Activated CD4-positive, alpha-beta memory T cell treated with anti-CD3 and anti-CD28 coated beads, Interleukin-2, amount 10 ng/mL, durations not matched to agents 7 days and 5 days (primary cell): Measurements from ENCODE around the gene RTL10. TPM values are rescaled to one million over a fixed set of nuclear protein-coding genes. Genes with fewer than 3 reads are reported as not detected.

Source experiments
- CTCF ChIA-PET: fragments of 350-600 bp; sonication (Branson Sonifier 250); formaldehyde crosslinking; loops from one replicate; lab custom pipeline; 2021; ENCODE audit warnings: antibody characterized with exemption, inconsistent platforms; lab: Charles Lee
- POLR2A ChIA-PET: fragments of 350-600 bp; sonication (Branson Sonifier 250); formaldehyde crosslinking; loops from one replicate; lab custom pipeline; 2021; ENCODE audit warnings: antibody characterized with exemption; lab: Charles Lee
- DNase-seq: peaks from one replicate; pipeline ENCODE4 v3.0.0-alpha.2; 2020
- H3K27ac Mint-ChIP-seq: one replicate; pipeline ENCODE4 v1.8.0; 2021; ENCODE audit warnings: mild to moderate bottlenecking, mixed read lengths
- H3K27me3 Mint-ChIP-seq: one replicate; pipeline ENCODE4 v1.8.0; 2021; ENCODE audit warnings: mixed read lengths
- H3K36me3 Mint-ChIP-seq: one replicate; pipeline ENCODE4 v1.8.0; 2021; ENCODE audit warnings: low read depth, mixed read lengths
- H3K4me1 Mint-ChIP-seq: one replicate; pipeline ENCODE4 v1.8.0; 2021; ENCODE audit warnings: mixed read lengths
- H3K4me3 Mint-ChIP-seq: one replicate; pipeline ENCODE4 v1.8.0; 2021; ENCODE audit warnings: mild to moderate bottlenecking, mixed read lengths
- H3K9me3 Mint-ChIP-seq: one replicate; pipeline ENCODE4 v1.8.0; 2021; ENCODE audit warnings: mixed read lengths
- total RNA-seq, 2 experiments: library from RNA; stranded (reverse); gene quantifications; one replicate each; pipeline ENCODE4 v1.2.3, GENCODE V29; 2021

The RTL10 gene
- total RNA-seq, 2 experiments from 2014 or later = 13.3 to 13.5 TPM

DNA sequence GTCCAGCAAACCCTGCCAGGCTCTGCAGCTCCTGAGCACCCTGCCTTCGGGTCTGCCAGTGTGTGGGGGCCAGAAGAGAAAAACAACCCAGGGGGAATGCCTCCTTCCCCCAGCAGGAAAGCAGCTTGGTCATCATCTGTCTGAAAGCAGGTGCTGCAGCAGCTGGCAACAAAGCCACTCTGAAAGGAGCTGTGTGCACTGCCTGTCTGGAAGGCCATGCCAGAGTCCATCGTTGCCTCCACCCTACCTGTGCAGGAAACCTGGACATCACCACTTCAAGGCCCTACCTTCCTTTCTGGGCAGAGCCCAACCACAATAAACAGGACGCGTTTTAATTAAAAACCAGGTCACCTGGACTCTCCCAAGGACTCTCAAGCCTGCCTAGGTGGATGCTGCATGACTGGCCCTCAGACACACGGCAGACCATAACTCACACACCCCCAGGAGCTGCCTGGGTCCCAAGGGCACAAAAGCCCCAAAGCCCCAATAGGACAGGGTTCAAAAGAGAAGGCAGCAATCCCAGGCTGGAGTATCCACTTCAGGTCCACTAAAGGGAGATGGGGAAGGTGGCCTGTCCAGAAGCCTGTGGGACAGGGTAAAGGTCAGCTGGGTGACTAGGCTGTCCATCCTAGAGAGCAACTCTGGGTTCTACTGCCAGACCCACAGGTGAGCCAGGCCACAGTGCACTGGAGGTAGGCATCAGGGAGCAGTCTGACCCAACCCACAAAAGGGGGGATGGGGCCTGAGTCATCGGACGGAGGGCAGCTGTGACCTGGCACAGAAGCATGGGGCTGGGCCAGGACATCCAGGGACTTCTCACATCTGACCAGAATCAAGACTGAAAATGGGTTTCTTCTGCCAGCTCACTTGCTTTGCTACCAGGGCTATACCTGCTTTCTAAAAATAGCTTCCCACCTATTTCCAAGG, 6.1 kb downstream of the RTL10 start:
- no peak for DNase-seq
- Mint-ChIP-seq H3K36me3 (peaks cover 16% of the 10 kb centered on the region), H3K4me3 (no peak overlapping the region), H3K27ac (no peak overlapping the region), H3K4me1 (peaks cover 29% of the 10 kb centered on the region), H3K9me3 (no peaks in the 10 kb centered on the region), H3K27me3 (no peaks in the 10 kb centered on the region)
- ChIA-PET CTCF (no interaction called here), POLR2A (no interaction called here)

DNA sequence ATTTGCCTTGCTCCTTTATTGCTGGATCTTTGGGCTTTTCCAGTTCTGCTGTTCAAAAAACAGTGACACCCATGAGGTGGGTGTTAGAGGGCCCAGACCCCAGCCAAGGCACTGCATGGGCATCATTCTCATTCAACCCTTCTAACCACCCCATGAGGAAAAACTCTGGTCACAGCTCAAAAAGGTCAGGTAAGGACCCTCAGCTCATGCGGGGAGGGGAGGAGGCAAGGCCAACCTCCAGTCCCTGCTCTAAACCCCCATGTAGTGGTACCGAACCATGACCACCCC, 7.4 kb downstream of the RTL10 start:
- DNase-seq = no peak
- H3K36me3 Mint-ChIP-seq = peaks cover 11% of the 10 kb centered on the region
- POLR2A ChIA-PET = no interaction called here
- no peaks in the 10 kb centered on the region for H3K27me3 Mint-ChIP-seq
- no peak overlapping the region for H3K27ac Mint-ChIP-seq
- H3K4me1 Mint-ChIP-seq = peaks cover 17% of the 10 kb centered on the region
- H3K9me3 Mint-ChIP-seq = no peaks in the 10 kb centered on the region
- CTCF ChIA-PET = no interaction called here
- H3K4me3 Mint-ChIP-seq = no peak overlapping the region

DNA sequence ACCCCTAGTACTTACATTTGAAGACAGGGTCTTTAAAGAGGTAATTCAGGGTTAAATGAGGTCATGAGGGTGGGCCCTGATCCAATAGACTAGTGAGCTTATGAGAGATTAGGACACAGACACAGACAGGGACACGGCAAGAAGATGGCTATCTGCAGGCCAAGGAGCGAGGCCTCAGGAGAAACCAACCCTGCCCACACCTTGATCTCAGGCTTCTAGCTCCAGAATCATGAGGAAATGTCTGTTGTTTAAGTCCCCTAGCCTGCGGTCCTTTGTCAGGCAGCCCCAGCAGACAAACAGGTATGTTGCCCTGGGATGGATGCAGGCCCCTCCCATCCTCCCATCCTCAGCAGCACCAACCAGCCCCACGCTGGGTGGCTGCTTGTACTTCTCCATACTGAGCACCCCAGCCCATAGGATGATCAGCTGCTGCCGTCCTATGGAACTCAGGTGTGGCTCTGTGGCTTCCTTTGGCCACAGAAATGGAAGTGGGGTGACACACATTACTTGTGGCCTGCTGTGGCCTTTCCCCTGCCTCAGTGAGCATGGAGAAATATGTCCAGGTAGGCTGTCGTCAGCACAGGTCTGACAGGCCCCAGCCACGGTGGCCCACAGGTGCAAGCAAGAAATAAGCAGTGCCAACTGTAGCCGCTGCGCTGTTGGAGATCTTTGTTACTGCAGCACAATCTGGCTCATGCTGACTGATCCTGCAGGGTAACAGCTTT, 7.9 kb downstream of the RTL10 start:
- POLR2A ChIA-PET = interaction anchor here (1.0 kb wide), 1 partner anchor 9 kb away, joined by 3 read pairs; no protein-coding TSS in a partner anchor
- H3K4me3 Mint-ChIP-seq = no peak overlapping the region
- H3K27me3 Mint-ChIP-seq = no peaks in the 10 kb centered on the region
- H3K4me1 Mint-ChIP-seq = peaks cover 13% of the 10 kb centered on the region
- DNase-seq = no peak
- no peaks in the 10 kb centered on the region for H3K9me3 Mint-ChIP-seq
- peaks cover 6% of the 10 kb centered on the region for H3K36me3 Mint-ChIP-seq
- CTCF ChIA-PET = no interaction called here
- H3K27ac Mint-ChIP-seq = no peak overlapping the region

DNA sequence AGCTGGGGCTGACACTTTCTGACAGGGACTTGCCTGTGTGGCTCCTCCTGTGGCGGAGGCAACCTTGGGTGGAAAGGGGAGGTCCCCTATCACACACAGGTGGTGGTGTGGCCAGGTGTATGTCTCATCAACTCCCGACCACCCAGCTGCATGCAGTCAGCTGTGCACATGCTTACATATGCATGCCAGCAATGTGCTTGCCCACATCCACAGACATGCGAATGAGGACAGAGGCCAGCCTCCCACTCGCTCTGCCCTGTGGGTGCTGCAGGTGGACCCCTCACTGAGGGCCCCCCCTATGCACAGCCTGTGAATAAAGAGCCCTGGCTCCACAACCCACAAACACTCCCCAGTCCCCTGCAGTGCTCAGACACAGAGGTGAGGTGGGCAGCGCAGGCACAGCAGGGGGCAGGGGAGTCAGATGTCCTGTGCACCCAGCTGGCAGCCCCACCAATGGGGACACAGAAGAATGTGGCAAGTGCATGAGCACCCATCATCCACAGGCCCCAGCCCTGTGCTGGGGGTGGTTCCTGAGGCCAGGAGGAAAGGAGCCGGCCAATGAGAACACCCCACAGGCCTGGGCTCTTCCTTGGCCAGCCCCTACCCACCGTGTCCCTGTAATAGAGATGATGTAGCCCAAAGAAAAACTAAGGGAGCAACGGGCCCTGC, 9.5 kb downstream of the RTL10 start:
- Mint-ChIP-seq H3K9me3 (no peaks in the 10 kb centered on the region), H3K36me3 (peaks cover 5% of the 10 kb centered on the region), H3K4me1 (peaks cover 13% of the 10 kb centered on the region), H3K27ac (no peak overlapping the region), H3K27me3 (no peaks in the 10 kb centered on the region), H3K4me3 (no peak overlapping the region)
- DNase-seq = no peak
- POLR2A ChIA-PET = interaction anchor here (1.4 to 1.8 kb wide), 4 partner anchors 9 to 47 kb away, joined by 3 to 9 read pairs (median 5); partner anchors contain the start of genes GNB1L and RTL10
- CTCF ChIA-PET = interaction anchor here (1.1 kb wide), 1 partner anchor 115 kb away, joined by 4 read pairs; no protein-coding TSS in a partner anchor

DNA sequence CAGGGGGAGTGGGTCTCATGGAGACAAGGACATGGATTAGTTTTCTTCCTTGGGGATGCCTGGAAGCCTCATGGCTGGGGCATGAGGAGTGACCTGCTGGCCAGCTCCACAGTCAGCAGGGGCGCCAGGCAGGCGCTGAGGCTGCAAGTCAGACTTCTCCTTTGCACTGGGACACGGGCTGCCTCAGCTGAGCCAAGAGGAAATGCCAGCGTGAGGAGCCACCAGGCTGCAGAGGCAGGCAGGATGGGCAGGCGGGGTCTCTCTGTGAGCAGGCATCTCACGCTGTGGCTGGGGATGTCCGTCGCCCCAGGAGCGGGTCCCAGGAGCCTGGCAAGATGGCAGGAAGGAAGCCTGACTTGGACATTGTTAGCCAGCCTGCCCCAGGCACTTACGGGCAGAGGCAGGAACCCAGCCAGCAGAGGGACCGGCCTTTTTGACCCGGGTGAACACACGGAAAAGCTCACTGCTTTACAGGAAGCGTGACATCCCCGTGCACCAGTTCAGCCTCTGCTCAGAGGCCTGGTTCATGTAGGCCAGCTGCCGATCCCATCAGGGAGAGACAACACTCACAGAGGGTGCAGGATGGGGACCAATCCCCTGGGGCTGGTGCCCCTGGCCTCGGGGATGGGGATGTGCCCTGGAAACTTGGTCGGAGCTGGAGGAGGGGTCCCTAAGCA, 10.2 kb downstream of the RTL10 start:
- peaks cover 13% of the 10 kb centered on the region for H3K4me1 Mint-ChIP-seq
- H3K9me3 Mint-ChIP-seq = no peaks in the 10 kb centered on the region
- no peak overlapping the region for H3K27ac Mint-ChIP-seq
- H3K36me3 Mint-ChIP-seq = peaks cover 2% of the 10 kb centered on the region
- DNase-seq = no peak
- CTCF ChIA-PET = interaction anchor here (1.1 kb wide), 1 partner anchor 114 kb away, joined by 4 read pairs; no protein-coding TSS in a partner anchor
- no peak overlapping the region for H3K4me3 Mint-ChIP-seq
- no peaks in the 10 kb centered on the region for H3K27me3 Mint-ChIP-seq
- POLR2A ChIA-PET = interaction anchor here (1.4 to 1.8 kb wide), 4 partner anchors 9 to 47 kb away, joined by 3 to 9 read pairs (median 5); partner anchors contain the start of genes GNB1L and RTL10

DNA sequence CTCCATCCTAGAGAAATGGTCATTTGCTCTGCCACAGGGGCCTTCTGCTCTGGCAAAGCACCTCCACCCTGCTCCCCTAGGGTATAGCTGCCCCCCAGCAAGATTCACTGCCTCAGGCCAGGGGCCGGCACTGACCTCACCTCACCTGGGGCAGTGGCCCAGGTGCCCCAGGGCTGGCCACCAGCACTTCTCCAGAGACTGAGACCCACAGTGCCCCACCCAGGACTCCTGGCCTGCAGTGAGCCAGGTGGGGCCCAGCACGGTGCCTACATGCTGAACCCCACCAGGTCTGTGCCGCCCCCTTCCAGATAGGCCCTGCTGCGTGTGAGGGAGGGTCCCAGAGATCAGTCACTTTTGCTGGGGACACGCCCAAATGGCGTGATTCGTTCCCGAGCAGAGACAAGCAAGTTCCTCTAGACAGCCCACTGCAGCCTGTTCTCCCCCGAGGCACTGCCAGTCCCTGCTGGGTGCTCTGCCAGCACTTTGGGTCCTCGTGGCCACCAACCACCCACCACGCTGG, 10.8 kb downstream of the RTL10 start:
- no peak overlapping the region for H3K27ac Mint-ChIP-seq
- no peaks in the 10 kb centered on the region for H3K27me3 Mint-ChIP-seq
- ChIA-PET CTCF (no interaction called here), POLR2A (interaction anchor here (1.5 to 1.8 kb wide), 3 partner anchors 8 to 12 kb away, joined by 5 to 9 read pairs (median 5); partner anchors contain the start of genes GNB1L and RTL10)
- H3K9me3 Mint-ChIP-seq = no peaks in the 10 kb centered on the region
- H3K36me3 Mint-ChIP-seq = peaks cover 2% of the 10 kb centered on the region
- H3K4me3 Mint-ChIP-seq = no peak overlapping the region
- no peak for DNase-seq
- H3K4me1 Mint-ChIP-seq = peaks cover 13% of the 10 kb centered on the region

DNA sequence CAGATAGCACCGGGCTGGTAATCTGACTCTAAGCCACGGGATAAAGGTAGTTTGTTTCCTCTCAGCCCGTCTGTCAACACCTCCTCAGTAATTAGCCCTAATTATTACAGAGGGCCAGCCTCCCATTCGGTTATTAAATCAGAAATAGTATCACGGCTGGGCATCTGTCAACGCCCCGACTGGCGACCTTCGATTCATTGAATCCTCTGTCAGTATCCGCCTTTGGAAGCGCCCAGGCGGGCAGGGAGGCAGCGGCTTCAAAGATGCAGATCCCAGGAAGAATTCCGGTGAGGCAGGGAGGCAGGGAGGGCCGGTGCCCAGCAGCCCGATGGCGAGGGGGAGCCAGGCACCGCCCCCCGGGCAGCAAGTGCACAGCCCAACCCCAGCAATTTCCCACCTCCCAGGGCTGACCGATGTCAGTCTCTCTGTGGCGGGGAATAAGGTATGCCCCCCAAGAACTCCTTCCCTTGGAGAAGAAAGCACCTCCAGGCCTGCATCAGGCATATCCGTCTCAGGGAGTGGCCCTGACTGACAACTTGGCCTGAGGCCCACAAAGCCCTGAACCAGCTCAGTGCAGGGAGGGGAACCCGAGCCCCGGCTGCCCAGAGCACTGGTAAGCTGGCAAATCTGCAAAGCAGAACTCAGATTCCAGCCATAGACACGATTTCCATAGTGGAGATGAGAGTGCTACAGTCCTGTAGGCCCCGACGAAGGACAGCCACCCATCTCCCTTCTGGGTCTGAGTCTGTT, 11.4 kb downstream of the RTL10 start:
- no peak overlapping the region for H3K27ac Mint-ChIP-seq
- H3K4me1 Mint-ChIP-seq = peaks cover 13% of the 10 kb centered on the region
- CTCF ChIA-PET = no interaction called here
- peaks cover 2% of the 10 kb centered on the region for H3K36me3 Mint-ChIP-seq
- H3K9me3 Mint-ChIP-seq = no peaks in the 10 kb centered on the region
- no peak overlapping the region for H3K4me3 Mint-ChIP-seq
- POLR2A ChIA-PET = interaction anchor here (1.8 kb wide), 1 partner anchor 11 kb away, joined by 5 read pairs; the partner anchor contains the start of genes GNB1L and RTL10
- H3K27me3 Mint-ChIP-seq = no peaks in the 10 kb centered on the region
- no peak for DNase-seq

DNA sequence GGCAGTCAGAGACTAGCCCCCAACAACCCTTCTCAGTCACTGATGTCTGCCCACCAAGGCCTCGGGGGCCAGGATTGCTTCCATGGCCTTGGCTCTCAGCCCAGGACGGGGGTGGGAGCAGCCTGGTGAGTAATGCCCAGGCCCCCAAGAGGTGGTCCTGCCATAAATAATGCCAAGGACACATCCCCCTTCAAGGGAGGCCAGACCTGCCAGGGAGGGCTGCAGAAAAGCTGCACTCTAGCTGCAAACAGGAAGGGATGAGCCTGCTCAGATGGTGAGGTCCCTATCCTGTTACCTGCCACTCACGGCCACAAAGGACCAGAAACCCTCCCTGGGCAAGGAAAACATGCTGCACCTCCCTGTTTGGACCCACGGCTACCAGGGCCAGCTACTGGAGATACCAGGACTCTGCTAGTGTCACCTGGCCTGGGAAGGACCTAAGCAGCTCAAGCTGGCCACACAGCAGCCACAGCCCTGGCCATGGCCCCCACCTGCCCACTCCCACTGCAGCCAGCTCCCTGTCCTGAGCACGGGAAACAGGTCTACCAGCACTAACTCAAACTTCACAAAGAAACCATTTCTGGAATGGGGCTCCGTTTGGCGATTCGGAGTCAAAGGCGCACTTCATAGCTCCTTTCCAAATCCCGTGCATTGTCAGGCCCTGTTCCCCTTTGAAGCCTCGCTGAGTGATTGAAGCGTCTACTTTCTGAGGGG, 12.1 kb downstream of the RTL10 start:
- no peak for DNase-seq
- H3K27me3 Mint-ChIP-seq = no peaks in the 10 kb centered on the region
- no peak overlapping the region for H3K4me3 Mint-ChIP-seq
- peaks cover 13% of the 10 kb centered on the region for H3K4me1 Mint-ChIP-seq
- H3K9me3 Mint-ChIP-seq = no peaks in the 10 kb centered on the region
- CTCF ChIA-PET = no interaction called here
- POLR2A ChIA-PET = no interaction called here
- peaks cover 2% of the 10 kb centered on the region for H3K36me3 Mint-ChIP-seq
- no peak overlapping the region for H3K27ac Mint-ChIP-seq

DNA sequence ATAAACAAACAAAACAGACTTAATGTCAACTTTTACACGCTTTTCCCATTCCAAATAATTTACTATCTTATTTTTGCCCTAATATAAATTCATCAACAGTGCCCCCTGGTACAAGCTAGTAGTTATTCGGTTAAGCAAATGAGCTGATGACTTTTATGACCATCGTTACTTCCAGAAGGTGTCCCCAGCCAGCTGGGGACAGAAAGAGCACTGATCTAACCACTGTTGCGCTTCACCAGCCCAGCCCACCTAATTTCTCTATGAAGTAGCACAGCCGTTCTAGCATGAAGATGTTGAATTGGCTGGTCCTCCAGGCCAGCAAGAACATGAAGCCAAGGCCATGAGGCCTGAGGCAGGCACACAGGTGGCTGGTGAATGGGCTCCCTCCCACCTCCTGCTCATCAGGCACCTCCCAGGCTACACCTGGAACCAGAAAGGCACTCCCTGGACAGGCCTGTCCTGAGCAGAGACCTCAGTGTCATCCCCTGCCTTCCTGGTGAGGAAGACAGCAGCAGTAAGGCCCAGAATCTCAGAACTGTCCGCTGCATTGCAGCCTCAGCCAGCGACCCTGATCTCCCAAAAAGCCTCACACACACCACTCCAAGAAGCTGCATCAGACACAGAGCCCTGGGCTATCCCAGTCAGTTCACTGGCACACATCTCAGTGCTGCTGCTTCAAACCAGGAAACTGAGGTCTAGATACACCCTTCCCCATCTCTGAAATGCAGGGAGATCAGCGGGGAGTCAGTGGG, 12.9 kb downstream of the RTL10 start:
- Mint-ChIP-seq H3K9me3 (no peaks in the 10 kb centered on the region), H3K36me3 (peaks cover under 1% of the 10 kb centered on the region), H3K27ac (no peak overlapping the region), H3K27me3 (no peaks in the 10 kb centered on the region), H3K4me3 (no peak overlapping the region), H3K4me1 (peaks cover 13% of the 10 kb centered on the region)
- no peak for DNase-seq
- ChIA-PET POLR2A (no interaction called here), CTCF (no interaction called here)

DNA sequence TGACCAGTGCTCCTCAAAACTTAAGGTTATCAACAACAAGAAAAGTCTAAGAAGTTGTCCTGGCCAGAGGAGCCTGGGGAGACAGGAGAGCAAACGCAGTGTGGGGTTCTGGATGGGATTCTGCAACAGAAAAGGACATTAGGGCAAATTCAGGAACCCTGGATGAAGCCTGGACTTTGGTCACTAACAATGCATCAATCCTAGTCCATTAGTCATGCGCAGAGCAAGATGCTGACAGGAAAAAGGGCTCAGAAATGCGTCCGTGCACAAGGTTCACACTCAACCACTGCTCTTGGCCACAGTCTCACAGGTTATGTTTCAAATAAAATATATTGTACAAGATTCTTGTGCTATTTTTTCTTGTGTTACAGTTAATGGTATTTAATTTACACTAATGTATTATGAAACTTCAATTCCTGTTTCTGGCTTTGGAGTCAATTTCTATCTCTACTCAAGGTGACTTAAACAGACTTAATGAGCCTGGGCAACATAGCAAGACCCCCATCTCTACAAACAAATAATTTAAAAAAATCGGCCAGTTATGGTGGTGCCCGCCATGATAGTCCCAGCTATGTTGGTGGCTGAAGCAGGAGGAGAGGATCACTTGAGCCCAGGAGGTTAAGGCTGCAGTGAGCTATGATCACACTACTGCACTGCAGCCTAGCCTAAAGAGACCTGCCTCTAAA, 13.6 kb downstream of the RTL10 start:
- H3K4me1 Mint-ChIP-seq = peaks cover 13% of the 10 kb centered on the region
- DNase-seq = no peak
- no peak overlapping the region for H3K27ac Mint-ChIP-seq
- CTCF ChIA-PET = no interaction called here
- H3K9me3 Mint-ChIP-seq = no peaks in the 10 kb centered on the region
- H3K4me3 Mint-ChIP-seq = no peak overlapping the region
- no peaks in the 10 kb centered on the region for H3K36me3 Mint-ChIP-seq
- no peaks in the 10 kb centered on the region for H3K27me3 Mint-ChIP-seq
- POLR2A ChIA-PET = no interaction called here
